ENCODE measurements around the gene PERM1. TPM values are rescaled to one million over a fixed set of nuclear protein-coding genes. Genes with fewer than 3 reads are reported as not detected.
A peak's percentile ranks its signal among the peaks of the same experiment; 100 is the strongest.
"Not testable (repeated sequence)": the region's sequence is repeated elsewhere in the genome, so short reads cannot be mapped to it uniquely, and the experiment has no call there.

PERM1 gene
- total RNA-seq, 4 donors from 2014 or later, result 0.11 to 0.50 (median 0.30) TPM

DNA sequence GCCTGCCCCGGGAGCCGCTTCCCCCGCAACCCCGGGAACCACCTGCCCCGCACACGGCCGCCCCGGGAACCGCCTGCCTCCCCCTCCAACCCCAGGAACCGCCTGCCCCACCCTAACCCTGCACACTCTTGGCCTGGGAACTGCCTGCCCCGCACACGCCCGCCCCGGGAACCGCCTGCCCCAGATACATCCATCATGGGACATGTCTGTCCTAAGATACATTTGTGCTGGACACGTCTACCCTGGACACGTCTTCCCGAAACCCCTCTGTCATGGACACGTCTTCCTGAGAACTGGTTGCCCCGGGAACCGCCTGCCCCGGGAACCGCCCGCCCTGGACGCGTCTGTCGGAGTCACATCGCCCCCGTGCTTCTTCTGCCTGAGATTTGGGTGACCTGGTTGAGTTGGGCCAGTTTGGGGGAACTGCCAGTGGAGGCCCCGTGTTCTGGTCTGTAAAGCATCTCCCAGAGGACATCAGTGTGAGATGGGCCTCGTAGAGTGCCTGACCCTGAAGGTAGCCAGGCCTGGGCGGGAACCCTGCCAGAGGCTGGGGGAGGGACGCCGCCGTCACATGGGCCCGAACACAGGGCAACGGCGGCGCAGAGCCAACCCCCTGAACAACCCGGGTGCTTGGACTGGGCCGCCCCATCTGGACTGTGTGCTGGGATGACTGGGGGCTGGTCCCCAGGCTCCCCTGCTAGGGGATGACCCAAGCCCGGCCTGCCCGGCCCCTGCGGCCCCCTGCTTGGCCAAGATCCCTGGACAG lies 3.6 kb downstream of the PERM1 start:
- peaks cover 0 to 82% (median 9%) of the 10 kb centered on the region in 4 donors for H3K27me3 ChIP-seq
- no peak overlapping the region for H3K27ac ChIP-seq (replicated peaks in 1 of 4)
- no peak overlapping the region for H3K4me3 ChIP-seq
- WGBS, result 85% methylated on average over 24 of the region's 44 CpGs
- H3K4me1 ChIP-seq, result peaks cover 5 to 14% (median 10%) of the 10 kb centered on the region in 4 donors
- intact Hi-C loops (cut with DNase I), result no loop called here
- H3K36me3 ChIP-seq, result no peaks in the 10 kb centered on the region
- no peak for TF ChIP-seq EP300 (IDR thresholded peaks at IDR 0.05)
- no peak for TF ChIP-seq POLR2AphosphoS5 (IDR thresholded peaks at IDR 0.05)
- no peak for TF ChIP-seq POLR2A (IDR thresholded peaks at IDR 0.05; ENCODE audit: low read depth)
- TF ChIP-seq, protein P1, sequence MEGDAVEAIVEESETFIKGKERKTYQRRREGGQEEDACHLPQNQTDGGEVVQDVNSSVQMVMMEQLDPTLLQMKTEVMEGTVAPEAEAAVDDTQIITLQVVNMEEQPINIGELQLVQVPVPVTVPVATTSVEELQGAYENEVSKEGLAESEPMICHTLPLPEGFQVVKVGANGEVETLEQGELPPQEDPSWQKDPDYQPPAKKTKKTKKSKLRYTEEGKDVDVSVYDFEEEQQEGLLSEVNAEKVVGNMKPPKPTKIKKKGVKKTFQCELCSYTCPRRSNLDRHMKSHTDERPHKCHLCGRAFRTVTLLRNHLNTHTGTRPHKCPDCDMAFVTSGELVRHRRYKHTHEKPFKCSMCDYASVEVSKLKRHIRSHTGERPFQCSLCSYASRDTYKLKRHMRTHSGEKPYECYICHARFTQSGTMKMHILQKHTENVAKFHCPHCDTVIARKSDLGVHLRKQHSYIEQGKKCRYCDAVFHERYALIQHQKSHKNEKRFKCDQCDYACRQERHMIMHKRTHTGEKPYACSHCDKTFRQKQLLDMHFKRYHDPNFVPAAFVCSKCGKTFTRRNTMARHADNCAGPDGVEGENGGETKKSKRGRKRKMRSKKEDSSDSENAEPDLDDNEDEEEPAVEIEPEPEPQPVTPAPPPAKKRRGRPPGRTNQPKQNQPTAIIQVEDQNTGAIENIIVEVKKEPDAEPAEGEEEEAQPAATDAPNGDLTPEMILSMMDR (IDR thresholded peaks at IDR 0.05), result no peak
- no peaks in the 10 kb centered on the region for H3K9me3 ChIP-seq
- no peak for DNase-seq (ENCODE audit: extremely low spot score)

DNA sequence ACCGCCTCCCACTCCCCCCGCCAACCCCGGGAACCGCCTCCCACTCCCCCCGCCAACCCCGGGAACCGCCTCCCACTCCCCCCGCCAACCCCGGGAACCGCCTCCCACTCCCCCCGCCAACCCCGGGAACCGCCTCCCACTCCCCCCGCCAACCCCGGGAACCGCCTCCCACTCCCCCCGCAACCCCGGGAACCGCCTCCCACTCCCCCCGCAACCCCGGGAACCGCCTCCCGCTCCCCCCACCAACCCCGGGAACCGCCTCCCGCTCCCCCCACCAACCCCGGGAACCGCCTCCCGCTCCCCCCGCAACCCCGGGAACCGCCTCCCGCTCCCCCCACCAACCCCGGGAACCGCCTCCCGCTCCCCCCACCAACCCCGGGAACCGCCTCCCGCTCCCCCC lies 5.1 kb downstream of the PERM1 start:
- no CpG with 5 or more reads among the region's 39 CpGs for WGBS
- H3K4me3 ChIP-seq; H3K36me3 ChIP-seq; intact Hi-C loops (cut with DNase I); DNase-seq (ENCODE audit: extremely low spot score); H3K27ac ChIP-seq (replicated peaks in 1 of 4); H3K9me3 ChIP-seq: not testable (repeated sequence)
- Histone ChIP-seq H3K4me1 (peaks cover 5 to 14% (median 10%) of the 10 kb centered on the region in 4 donors), H3K27me3 (peaks cover 0 to 82% (median 17%) of the 10 kb centered on the region in 4 donors)

DNA sequence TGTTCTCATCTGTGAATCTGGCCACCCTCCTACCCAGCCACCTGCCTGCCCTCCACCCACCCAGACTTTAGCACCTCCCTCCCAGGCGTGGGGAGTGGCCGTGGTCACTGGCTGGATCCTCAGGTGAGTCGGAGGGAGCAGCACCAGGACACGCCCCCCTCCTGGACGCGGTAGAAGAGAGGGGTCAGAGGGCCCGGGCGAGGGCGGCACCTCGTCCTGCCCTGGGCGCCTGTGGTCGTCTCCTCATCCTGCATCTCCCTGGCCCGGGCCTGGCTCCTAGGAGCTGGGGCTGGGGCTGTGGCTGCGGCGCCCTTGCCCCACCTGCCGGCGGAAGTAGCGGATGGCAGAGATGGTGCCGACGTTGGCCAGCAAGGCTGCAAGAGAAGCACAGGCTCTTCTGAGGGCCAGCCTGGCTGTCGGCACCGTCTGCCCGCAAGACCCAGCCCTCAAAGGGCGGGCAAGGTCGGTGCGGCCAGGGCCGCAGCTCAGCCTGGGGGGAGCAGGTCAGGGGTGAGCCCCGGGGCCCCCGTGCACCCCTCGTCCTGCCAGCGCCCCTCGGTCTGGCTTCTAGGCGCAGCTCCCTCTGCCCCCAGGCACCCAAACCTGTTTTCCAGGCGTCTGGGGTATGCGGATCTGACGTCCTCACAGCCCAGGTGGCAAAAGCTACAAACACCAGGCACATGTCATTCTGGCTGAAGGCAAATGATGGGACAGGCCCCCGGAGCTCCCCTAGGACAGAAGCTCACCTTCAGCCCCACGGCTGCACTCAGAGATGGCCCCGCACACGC lies 5.8 kb downstream of the PERM1 start:
- DNase-seq (ENCODE audit: extremely low spot score), result no peak
- intact Hi-C loops (cut with DNase I), result no loop called here
- WGBS, result 5% methylated on average over 14 of the region's 40 CpGs
- Histone ChIP-seq H3K9me3 (no peaks in the 10 kb centered on the region), H3K27me3 (peaks cover 0 to 84% (median 21%) of the 10 kb centered on the region in 4 donors), H3K4me1 (peaks cover 5 to 14% (median 10%) of the 10 kb centered on the region in 4 donors), H3K27ac (replicated peaks in 1 of 4) (peak overlapping the region; percentile 48 to 74 (median 59)), H3K4me3 (peak overlapping the region; percentile 47 to 52 (median 50)), H3K36me3 (no peaks in the 10 kb centered on the region)
- TF ChIP-seq, protein P1 (IDR thresholded peaks at IDR 0.05), result peak; percentile 45 to 76 (median 64)
- no peak for TF ChIP-seq EP300 (IDR thresholded peaks at IDR 0.05)

DNA sequence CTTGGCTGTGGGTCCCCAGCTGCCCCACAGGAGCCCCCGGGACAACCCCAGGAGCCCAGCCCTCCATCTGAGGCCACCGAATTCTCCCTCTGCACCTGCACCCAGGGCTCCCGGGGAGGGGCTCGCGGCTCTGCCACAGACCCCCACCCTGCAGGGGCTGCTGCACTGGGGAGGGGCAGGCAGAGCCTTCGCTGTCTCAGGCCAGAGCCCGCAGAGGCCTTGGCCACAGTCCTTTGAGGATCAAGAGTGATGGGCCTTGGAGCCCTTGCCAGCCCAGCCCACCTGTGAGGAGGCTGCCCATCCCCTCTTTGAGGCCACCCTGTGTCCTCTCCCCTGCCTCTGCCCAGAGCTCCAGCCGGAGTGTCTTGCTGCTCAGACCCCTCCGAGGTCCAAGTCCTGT lies 6.5 kb downstream of the PERM1 start:
- 70% methylated on average over 4 of the region's 9 CpGs for WGBS
- peaks cover 5 to 14% (median 10%) of the 10 kb centered on the region in 4 donors for H3K4me1 ChIP-seq
- no peaks in the 10 kb centered on the region for H3K9me3 ChIP-seq
- no peaks in the 10 kb centered on the region for H3K36me3 ChIP-seq
- TF ChIP-seq EP300 (IDR thresholded peaks at IDR 0.05) (no peak), POLR2A (IDR thresholded peaks at IDR 0.05; ENCODE audit: low read depth) (no peak), POLR2AphosphoS5 (IDR thresholded peaks at IDR 0.05) (no peak)
- TF ChIP-seq, protein P1 (IDR thresholded peaks at IDR 0.05), result no peak
- no peak overlapping the region for H3K27ac ChIP-seq (replicated peaks in 1 of 4)
- intact Hi-C loops (cut with DNase I), result no loop called here
- DNase-seq (ENCODE audit: extremely low spot score), result no peak
- no peak overlapping the region for H3K4me3 ChIP-seq
- H3K27me3 ChIP-seq, result peaks cover 0 to 87% (median 28%) of the 10 kb centered on the region in 4 donors

DNA sequence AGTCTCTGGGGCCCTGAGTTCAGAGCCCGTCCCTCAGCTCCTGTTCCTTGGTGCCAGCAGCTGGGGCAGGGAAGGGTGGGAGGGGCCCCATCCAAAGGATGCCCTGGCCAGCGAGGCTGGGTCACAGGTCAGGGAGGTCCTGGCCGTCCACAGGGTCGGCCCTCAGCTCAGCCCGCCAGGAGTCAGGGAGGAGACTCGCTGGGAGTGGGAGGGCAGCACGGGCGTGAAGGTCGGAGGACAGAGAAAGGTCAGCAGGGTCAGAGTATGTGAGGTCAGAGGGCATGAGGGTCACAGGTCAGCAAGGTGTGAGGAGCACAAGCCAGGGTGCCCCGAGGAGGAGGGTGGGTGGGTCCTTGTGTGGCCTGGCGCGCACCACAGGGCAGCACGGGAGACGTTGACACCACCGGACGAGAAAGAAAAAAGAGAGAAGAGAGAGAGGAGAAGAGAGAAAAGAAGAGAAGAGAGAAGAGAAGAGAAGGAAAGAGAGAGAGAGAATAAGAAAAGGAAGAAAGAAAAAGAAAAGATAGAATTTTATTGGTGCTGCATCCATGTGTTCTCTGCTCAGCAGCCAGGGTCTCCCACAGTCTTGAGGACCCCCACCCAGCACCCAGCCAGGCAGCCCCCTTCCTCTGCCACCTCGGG lies 7.1 kb downstream of the PERM1 start:
- Histone ChIP-seq H3K9me3 (no peaks in the 10 kb centered on the region), H3K27ac (replicated peaks in 1 of 4) (no peak overlapping the region), H3K27me3 (peaks cover 0 to 87% (median 32%) of the 10 kb centered on the region in 4 donors), H3K36me3 (no peaks in the 10 kb centered on the region), H3K4me3 (no peak overlapping the region), H3K4me1 (peaks cover 5 to 14% (median 10%) of the 10 kb centered on the region in 4 donors)
- WGBS, result 66% methylated on average over 17 of the region's 17 CpGs
- no peak for DNase-seq (ENCODE audit: extremely low spot score)
- no peak for TF ChIP-seq EP300 (IDR thresholded peaks at IDR 0.05)
- TF ChIP-seq POLR2A (IDR thresholded peaks at IDR 0.05; ENCODE audit: low read depth), result no peak
- intact Hi-C loops (cut with DNase I), result no loop called here

Data from esophagus muscularis mucosa (tissue), 4 donors.